Measurements from ENCODE around the gene SHC2.

The SHC2 gene

DNA sequence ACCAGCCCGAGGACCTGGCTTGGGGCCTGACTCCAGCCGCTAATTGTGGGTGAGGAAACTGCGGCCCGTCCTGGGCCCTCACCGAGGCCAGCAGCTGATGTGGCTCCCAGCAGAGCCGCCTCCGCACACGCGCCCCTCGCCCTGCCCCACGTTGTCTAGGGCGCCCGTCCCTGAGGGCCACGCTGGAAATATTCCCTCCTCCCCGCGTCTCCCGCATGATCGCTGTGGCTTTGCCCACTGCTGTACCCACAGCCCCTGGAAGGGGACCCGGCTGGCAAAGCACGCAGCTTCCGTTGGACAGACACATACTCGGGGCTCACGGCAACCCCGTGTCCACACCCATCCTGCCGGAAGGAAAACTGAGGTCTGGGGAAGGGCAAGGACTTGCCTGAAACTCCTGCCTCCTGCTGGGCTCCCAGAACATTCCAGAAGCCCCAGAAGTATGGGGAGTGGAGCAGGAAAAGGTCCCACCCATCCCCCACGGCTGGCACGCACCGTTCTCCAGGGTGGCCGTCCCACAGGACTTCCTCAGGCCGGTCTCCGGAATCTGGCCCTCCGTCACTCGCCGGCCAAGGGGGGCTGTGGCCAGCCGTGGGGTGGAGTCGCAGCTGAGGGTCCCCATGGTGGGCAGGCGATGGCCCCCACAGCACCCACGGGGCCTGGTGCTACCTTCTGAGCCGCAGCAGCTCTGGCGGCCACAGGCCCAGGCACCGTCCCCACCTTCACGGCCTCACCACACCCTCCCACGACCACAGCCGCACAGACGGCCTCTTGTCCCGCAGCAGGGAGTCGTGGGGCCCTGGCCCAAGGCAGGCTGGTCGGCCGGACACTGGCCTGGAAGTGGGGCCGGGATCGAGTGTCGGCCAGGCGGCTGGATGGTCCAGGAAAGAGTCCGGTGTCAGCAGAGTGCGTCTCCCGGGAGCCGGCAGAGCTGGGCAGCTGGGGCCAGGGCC is 13.6 kb upstream of the SHC2 start:
- no peak for DNase-seq (ENCODE audit: low read depth)
- H3K4me3 ChIP-seq (ENCODE audit: low read depth, low read length) = no peak overlapping the region

DNA sequence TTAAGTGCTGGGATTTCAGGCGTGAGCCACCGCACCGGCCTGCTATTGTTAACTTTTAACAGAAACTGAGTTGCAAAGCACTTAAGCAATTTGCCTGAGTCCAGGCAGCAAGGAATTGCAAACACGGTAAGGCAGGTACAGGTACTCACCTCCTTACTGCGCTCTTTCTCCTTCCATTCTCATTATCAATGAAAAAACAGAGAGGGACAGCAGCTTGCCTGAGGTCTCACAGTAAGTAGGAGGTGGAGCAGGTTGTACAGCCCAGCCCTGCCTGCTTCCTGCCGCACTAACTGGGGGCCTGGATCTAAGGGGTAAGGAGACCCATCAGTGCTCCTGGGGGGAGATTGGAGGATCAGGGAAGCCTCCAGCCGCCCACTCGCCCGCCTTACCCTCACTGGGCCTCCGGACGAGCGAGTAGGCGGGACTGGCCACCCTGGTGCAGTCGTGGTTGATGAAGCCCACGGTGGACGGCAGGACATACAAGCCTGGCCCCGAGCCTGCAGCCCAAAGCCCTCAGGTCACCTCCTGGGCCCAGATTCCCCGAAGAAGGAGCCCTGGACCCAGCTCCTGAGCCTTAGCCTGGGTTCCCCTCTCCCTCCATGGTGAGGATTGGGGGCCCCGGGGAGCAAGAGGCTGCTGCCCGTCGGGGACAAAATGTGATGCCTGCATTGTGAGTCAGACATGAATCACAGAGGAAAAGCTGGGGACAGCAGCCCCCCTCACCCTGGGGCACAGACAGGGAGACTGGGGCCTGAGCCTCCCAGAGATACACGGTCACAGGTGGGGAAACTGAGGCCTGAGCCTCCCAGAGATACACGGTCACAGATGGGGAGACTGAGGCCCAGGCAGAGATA is 11.4 kb upstream of the SHC2 start:
- no peak overlapping the region for H3K4me3 ChIP-seq (ENCODE audit: low read depth, low read length)
- no peak for DNase-seq (ENCODE audit: low read depth)

DNA sequence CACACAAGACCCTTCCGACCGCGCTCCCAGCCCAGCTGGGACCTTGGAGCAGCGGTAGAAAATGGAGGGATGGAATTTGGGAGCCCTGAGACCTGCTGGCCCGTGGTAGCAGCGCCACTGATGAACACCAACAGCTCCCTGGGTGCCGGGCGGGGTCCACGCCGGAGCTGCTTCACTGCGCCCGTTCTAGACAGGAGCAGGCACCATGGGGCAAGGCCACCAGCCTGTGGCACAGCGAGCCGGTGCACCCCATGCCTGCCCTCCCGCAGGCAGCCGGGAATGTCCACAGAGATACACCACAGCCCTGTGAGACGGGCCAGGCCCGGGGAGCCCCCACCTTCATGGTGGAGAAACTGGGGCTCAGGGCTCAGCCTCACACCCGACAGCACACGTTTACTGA is 9.9 kb upstream of the SHC2 start:
- no peak for DNase-seq (ENCODE audit: low read depth)

DNA sequence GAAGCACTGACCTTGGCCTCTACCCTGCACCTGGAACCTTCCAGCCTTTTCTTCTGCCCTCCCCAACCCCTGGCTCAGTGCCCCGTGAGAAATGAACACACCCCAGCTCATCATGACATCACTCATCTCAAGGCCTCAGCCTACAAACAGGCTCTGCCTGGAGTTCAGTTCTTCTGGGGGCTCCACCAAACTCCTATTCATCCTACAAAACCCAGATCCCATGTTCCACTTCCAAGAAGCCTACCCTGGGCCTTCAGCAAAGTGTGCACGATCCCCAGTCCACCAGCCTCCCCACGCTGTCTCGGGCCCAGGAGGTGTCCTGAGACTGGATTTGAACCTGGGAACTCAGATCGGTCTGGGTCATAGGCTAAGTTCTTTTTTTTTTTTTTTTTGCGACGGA is 9.0 kb upstream of the SHC2 start:
- no peak for DNase-seq (ENCODE audit: low read depth)
- H3K4me3 ChIP-seq (ENCODE audit: low read depth, low read length) = no peak overlapping the region

More for the DNA sequence above, 9.9 kb upstream of the SHC2 start:
- H3K4me3 ChIP-seq (ENCODE audit: low read depth, low read length) = no peak overlapping the region

DNA sequence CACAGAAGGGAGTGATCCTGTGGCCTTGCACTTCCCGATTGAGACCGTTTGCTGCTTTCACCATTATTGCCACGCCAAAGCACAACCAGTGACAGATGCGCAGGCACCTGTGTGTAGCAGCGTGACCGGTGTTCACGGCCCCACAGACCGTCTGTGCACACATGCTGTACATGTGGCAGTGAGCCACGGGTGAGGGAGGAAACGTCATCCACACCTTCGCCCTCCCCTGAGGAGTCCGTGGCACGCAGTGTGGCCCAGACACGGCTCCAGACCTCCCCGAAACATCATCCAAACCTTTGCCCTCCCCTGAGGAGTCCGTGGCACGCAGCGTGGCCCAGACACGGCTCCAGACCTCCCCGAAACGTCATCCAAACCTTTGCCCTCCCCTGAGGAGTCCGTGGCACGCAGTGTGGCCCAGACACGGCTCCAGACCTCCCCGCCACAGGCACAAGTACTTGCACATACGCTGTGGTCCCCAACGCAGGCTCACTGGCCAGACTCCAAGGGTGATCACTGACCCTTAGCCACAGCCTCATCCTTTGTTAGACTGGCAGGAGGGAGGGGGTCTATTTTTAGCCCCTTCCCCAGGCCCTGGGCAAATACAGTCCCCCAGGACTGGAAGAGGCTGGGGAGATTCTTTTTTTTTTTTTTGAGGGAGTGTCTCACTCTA is 7.9 kb upstream of the SHC2 start:
- H3K4me3 ChIP-seq (ENCODE audit: low read depth, low read length) = no peak overlapping the region

DNA sequence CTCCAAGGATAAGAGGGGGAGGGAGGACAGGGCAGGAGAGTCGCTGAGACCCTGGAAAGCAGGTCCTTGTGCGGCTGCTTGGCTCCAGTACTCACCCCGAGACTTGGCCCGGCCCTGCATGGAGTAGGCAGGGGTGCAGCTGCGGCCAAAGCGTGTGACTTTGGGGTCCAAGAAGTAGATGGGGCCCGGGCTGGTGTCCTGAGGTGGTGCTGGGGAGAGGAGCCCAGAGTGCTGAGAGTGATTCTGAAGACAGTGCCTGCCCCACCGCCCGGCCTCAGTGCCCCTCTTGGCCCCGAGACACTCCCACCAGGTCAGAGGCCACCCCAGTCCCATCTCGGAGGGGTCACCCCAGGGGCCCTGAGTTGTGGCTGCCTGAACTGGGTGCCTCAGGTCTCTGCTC is 6.7 kb upstream of the SHC2 start:
- H3K4me3 ChIP-seq (ENCODE audit: low read depth, low read length) = no peak overlapping the region
- DNase-seq (ENCODE audit: low read depth) = no peak

More for the DNA sequence above, 7.9 kb upstream of the SHC2 start:
- DNase-seq (ENCODE audit: low read depth) = no peak

DNA sequence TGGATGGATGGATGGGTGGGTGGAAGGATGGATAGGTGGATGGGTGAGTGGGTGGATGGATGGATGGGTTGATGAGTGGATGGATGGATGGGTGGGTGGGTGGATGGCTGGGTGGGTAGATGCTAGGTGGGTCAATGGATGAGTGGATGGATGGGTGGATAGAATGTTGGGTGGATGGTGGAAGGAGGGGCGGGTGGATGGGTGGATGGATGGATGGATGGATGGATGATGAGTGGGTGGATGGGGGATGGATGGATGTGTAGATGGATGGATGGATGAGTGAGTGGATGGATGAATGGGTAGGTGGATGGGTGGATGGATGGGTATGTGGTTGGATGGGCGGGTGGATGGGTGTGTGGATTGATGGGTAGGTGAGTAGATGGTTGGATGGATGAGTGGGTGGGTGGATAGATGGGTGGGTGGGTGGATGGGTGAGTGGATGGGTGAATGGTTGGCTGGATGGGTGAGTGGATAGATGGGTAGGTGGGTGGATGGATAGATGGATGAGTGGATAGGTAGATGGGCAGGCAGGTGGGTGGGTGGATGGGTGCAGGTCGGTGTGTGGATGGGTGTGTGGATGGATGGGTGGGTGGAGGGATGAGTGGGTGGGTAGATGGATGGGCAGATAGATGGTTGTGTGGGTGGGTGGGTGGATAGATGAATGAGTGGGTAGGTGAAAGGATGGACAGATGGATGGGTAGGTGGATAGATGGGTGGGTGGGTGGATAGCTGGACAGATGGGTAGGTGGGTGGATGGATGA is 4.4 kb upstream of the SHC2 start:
- no peak overlapping the region for H3K4me3 ChIP-seq (ENCODE audit: low read depth, low read length)
- no peak for DNase-seq (ENCODE audit: low read depth)

DNA sequence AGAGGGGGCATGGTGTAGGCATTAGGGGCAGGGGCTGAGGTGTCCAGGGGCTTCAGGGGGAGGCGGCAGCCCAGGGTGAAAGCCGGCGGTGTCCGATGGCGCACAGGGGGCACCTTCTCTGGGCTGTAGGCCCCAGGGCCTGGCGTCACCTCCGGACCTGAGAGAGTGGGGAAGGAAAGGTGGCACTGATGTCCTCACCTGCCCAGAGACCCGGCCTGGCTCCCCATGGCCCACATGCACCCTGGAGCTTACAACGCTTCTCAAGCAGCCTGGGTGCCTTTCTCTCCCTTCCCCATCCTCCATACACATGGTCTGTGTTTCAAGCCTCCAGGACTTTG is 3.3 kb upstream of the SHC2 start:
- no peak overlapping the region for H3K4me3 ChIP-seq (ENCODE audit: low read depth, low read length)
- DNase-seq (ENCODE audit: low read depth) = no peak

DNA sequence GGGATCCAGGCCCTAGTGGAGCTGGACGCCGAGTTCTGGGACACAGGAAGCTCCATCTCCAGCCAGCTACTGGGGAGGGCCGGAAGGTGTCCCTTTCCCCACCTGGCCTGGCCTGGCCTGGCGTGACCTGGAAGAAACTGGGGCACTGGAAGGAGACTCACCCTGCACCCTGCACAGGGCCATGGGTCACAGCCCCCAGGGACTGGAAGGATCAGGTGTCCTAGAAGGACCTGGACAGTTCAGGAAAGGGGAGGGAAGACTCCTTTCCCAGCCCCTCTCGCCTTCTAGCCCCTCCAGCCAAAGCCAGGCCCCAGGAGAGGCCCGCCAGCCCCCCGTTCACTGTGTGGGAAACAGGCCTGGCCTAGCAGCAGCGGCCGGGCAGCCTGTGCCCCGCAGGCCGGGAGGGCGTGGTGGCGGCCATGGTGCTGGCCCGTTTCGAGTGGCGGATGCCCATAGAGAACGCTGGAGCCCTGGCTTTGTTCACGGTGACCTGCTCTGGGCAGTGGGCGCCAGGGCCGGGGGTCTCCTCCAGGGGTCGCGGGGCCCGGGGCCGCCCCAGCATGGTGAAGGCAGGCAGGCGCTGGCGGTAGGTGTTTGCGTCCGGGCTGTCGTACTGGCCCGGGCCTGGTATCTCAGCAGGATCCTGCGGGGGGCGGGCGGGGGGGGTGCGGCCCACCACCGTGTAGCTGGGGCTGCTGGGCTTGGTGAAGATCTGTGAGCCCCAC is 2.8 kb upstream of the SHC2 start:
- no peak overlapping the region for H3K4me3 ChIP-seq (ENCODE audit: low read depth, low read length)
- no peak for DNase-seq (ENCODE audit: low read depth)

DNA sequence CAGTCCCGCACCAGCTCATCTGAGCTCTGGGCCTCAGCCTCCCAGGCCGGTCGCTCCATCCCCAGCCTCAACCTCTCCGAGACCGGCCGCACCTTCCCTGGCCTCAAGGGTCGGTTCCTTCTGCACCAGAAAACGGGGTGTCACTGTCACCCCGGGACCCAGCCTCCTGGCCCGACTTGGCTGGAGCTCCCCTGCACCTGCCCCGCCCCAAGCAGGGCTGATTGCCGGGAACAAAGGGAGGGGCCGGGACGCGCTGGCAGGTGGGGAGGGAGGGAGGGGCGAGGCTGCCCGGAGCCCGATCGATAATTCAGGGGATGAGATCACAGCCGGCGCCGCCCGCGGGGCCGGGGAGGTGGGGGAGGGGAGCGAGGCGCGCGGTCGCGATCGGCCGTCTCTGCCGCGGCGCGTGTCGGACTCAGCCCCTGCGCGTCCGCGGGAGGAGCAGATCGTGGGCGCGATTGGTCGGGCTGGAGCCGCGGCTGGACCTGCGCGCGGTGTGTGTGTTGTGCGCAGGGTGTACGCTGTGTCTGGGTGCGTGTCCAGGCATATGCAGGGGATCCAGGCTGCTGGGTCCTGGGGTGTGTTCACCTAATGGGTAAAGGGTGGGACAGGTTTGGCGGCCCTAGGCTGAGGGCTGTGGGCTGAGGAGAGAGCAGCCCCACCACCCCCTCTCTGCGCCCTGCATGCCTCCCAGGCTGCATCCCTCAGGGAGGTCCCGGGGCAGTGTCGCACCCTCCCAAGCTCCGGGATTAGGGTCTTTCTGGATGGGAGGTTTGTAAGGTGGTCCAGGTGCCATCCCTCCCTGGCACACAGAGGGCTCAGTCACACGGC is 1.1 kb upstream of the SHC2 start:
- no peak overlapping the region for H3K4me3 ChIP-seq (ENCODE audit: low read depth, low read length)
- no peak for DNase-seq (ENCODE audit: low read depth)

DNA sequence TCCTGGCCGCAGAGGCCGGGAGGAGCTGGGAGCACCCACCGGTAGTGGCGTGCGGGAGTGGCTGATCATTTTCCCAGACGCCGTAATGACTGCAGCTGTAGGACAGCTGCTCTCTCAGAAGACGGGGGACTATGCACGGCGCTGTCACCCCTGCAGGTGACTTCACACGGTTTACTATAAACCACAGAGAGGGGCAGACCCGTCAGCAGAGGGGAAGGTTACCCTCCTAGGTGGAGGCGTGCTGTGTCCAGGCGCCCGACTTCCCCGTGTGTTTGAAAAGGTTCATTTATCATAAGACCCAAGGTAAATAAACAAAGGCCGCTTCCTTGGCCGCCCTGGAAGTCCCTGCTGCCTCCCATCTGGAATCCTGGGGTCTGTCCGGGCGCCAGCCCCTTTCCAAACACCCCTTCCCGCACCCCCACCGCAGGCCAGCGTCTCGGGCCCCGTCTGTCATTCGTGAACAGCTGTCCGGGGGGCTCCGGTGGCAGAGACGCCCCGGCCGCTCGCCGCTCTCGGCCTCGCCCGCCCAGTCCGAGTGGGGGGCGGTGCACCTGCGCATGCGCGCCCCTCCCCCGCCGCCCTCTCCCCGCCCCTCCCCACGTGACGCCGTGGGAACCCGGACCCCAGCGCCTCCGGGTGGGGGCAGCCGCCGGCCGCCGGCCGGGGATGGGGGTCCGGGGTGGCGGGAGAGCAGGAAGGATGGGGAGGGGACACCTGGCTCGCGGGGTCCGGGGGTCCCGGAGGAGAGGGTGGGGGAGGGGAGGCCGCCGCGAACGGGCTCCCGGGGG is 915 bp downstream of the SHC2 start:
- H3K4me3 ChIP-seq (ENCODE audit: low read depth, low read length) = peak overlapping the region; percentile 50
- DNase-seq (ENCODE audit: low read depth) = no peak

DNA sequence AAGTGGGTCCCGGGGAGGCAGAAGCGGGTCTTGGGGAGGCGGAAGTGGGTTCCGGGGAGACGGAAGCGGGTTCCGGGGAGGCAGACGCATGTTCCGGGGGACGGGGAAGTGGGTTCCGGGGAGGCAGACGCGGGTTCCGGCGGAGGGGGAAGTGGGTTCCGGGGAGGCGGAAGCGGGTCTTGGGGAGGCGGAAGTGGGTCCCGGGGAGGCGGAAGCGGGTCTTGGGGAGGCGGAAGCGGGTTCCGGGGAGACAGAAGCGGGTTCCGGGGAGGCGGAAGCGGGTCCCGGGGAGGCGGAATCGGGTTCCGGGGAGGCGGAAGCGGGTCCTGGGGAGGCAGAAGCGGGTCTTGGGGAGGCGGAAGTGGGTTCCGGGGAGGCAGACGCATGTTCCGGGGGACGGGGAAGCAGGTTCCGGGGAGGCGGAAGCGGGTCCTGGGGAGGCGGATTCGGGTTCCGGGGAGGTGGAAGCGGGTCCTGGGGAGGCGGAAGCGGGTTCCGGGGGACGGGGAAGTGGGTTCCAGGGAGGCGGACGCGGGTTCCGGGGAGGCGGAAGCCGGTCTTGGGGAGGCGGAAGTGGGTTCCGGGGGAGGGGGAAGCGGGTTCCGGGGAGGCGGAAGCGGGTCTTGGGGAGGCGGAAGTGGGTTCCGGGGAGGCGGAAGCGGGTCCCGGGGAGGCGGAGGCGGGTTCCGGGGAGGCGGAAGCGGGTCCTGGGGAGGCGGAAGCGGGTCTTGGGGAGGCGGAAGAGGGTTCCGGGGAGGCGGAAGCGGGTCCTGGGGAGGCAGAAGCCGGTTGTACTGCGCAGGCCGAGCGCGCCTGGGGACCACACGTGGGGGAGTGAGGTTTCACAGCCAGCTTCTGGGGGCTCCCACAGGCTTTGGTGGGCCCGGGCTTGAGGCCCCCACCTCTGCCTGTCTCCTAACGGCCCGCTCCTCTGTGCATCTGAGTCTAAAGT is 2.5 kb downstream of the SHC2 start:
- no peak for DNase-seq (ENCODE audit: low read depth)
- no peak overlapping the region for H3K4me3 ChIP-seq (ENCODE audit: low read depth, low read length)

DNA sequence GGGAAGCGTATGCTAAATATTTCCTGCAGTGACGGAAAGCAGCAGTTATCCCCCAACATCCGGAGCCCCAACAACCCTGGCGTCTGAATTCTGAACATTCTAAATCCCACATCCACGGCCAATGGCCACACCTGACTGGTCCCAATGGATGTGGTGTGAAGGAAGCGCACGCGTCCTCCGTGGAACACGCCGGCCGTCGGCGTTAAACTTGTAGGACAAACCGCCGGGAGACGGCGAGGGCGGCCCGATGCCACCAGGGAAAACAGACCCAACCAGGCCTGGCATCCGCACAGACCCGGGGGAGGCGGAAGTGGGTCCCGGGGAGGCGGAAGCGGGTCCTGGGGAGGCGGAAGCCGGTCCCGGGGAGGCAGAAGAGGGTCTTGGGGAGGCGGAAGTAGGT is 3.2 kb downstream of the SHC2 start:
- no peak overlapping the region for H3K4me3 ChIP-seq (ENCODE audit: low read depth, low read length)
- DNase-seq (ENCODE audit: low read depth) = no peak

DNA sequence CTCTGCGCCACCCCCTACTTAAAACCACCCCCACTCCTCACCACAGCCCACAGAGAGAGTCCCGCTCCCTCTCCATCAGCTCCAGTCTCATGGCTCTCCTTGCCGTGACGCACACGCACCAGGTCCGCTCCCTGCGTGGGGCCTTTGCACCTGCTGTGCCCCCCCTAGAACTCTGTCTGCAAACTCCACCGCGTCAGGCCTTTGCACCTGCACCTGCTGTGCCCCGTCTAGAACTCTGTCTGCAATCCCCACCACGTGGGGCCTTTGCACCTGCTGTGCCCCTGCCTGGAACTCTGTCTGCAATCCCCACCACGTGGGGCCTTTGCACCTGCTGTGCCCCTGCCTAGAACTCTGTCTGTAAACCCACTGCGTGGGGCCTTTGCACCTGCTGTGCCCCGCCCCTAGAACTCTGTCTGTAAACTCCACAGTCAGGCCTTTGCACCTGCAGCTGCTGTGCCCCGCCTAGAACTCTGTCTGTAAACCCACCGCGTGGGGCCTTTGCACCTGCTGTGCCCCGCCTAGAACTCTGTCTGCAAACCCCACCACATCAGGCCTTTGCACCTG is 4.2 kb downstream of the SHC2 start:
- H3K4me3 ChIP-seq (ENCODE audit: low read depth, low read length) = no peak overlapping the region
- DNase-seq (ENCODE audit: low read depth) = no peak

DNA sequence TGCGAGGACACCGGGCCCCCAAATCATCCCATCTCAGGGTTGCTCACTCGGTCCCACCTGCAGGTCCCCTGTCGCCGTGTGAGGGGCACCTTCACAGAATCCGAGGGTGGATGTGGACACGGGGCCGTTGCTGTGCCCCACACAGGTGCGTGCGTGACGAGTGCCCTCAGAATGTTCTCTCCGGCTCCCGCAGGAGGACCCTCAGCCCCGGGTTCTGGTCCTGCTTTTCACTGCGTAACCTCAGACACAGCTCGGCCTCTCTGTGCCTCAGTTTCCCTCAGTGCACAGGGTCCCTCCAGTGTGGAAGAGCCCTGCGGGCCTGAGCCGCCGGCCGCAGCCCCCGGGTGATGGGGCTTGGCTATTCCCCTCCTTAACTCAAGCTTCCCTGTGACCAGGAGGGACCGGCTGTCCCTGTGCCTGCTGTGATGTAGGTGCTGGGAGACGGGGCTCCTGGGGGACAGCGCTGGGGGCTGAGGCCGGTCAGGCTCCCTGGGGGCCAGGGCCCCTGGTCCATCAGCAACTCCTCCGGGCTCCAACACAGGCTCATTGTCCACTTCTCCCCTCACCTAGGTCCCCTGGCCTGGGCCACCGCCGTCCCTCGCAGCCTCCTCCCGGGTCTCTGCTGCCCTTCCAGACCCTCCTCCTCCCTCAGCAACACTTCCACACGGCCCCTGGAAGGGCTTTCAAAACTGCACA is 4.8 kb downstream of the SHC2 start:
- no peak for DNase-seq (ENCODE audit: low read depth)
- no peak overlapping the region for H3K4me3 ChIP-seq (ENCODE audit: low read depth, low read length)

Data from skeletal muscle cell (primary cell).